Muscle layer of colon (tissue), 2 donors: ENCODE data around the gene CLIC5.

Source experiments
- H3K27ac ChIP-seq: one replicate; pipeline ENCODE4 v1.7.0; 2013; ENCODE audit warnings: low read depth, mild to moderate bottlenecking, low read length, moderate library complexity
- H3K27me3 ChIP-seq, 2 donors: one replicate each; pipeline ENCODE4 v1.7.0; 2013; ENCODE audit warnings: low read length in 2 of 2, mild to moderate bottlenecking in 2 of 2; ENCODE audit not compliant: insufficient read depth in 2 of 2, control insufficient read depth in 1 of 2
- H3K36me3 ChIP-seq: one replicate; pipeline ENCODE4 v1.7.0; 2013; ENCODE audit warnings: mild to moderate bottlenecking, low read length; ENCODE audit not compliant: insufficient read depth
- H3K4me1 ChIP-seq: one replicate; pipeline ENCODE4 v1.7.0; 2013; ENCODE audit warnings: mild to moderate bottlenecking, low read length; ENCODE audit not compliant: insufficient read depth
- H3K4me3 ChIP-seq, 2 donors: one replicate each; pipeline ENCODE4 v1.7.0; 2013; ENCODE audit warnings: low read length in 2 of 2, low read depth in 1 of 2, mild to moderate bottlenecking in 1 of 2, moderate library complexity in 1 of 2
- H3K9ac ChIP-seq: one replicate; pipeline ENCODE4 v1.7.0; 2013; ENCODE audit warnings: low read length
- H3K9me3 ChIP-seq: one replicate; pipeline ENCODE4 v1.7.0; 2013; ENCODE audit warnings: mild to moderate bottlenecking, low read length
- donor health status: abdominal sarcoma.
- donor health status: Adenocarcinoma of cecum.

Gene CLIC5

DNA sequence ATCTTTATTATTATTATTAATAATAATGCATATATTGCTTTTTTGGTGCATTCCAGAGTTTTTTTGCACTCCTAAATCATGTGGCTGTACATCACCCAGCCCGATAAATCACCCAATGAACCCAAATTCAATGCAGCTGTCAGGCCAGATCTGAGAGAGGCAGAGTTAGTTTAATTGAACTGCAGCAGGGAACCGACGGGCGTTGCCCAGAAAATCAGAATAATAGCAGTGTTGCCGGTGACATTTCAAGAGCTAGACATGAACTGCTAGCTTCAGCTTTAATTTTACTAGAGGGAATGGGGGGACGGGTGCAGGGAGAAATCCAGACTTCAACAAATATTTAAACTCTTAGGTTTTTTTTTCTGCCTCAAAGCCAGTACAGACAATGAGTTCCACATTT lies 135.0 kb downstream of the CLIC5 start:
- H3K27ac ChIP-seq = no peak overlapping the region

DNA sequence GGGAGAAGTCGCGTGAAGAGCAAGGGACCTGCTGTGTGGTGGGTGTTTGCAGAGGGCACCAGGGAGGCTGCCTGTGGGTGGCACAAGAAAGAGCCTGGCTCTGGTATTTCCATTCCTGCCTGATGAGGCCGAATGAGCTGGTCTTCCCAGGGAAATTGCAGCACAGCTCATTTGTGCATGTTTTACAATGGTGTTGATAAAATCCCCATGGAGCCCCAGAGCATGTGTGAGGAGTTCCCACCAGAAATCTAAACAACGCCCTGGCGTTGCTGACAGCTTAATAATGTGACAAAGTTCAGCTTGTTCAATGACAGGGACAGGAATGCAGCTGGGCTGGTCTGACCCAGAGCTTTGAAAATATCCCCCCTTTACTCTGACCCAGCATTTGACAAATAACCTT lies 135.5 kb downstream of the CLIC5 start:
- Histone ChIP-seq H3K27ac (no peak overlapping the region), H3K4me3 (no peak overlapping the region), H3K9me3 (no peaks in the 10 kb centered on the region)

More for the DNA sequence above, 135.0 kb downstream of the CLIC5 start:
- Histone ChIP-seq H3K9ac (no peak overlapping the region), H3K4me3 (no peak overlapping the region), H3K36me3 (no peaks in the 10 kb centered on the region), H3K9me3 (no peaks in the 10 kb centered on the region), H3K4me1 (no peaks in the 10 kb centered on the region), H3K27me3 (no peaks in the 10 kb centered on the region)

DNA sequence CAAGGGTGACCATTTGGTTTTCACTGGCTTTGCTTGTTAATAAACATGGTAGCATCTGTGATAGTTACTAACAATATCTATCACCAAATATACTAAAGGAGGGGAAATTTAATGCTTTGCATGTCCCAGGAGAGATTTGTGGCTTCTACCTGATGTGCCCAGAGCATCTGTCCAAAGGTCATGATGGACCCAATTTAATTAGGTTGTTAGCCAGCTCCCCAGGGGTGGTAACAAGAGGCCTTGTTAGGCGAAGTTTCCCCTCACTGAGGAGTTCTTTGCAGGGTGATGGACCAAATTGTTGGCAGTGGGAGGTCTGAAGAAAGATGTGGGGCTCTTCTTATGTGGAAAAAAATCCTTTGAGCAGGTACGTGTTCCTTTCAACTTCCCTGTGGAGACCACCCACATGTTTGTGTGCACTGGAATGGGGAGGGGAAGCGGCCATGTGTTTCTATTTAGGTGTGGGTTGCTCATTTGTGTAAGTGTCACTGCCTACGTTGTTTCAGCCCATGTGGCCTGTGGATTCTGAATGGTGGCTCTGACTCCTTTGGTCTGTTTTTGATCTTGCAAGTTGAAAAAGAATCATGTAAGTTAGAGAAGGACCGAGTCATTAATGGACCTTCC lies 137.6 kb downstream of the CLIC5 start:
- Histone ChIP-seq H3K9ac (no peak overlapping the region), H3K4me3 (no peak overlapping the region), H3K4me1 (no peaks in the 10 kb centered on the region), H3K27me3 (no peaks in the 10 kb centered on the region), H3K36me3 (no peaks in the 10 kb centered on the region), H3K27ac (no peak overlapping the region), H3K9me3 (no peaks in the 10 kb centered on the region)

More for the DNA sequence above, 135.5 kb downstream of the CLIC5 start:
- H3K9ac ChIP-seq = no peak overlapping the region
- H3K27me3 ChIP-seq = no peaks in the 10 kb centered on the region
- H3K4me1 ChIP-seq = no peaks in the 10 kb centered on the region
- H3K36me3 ChIP-seq = no peaks in the 10 kb centered on the region

GRCh38 chr6:45872827-45873365 lies 142.8 kb downstream of the CLIC5 start:
- Histone ChIP-seq H3K27ac (no peak overlapping the region), H3K27me3 (no peaks in the 10 kb centered on the region), H3K9ac (no peak overlapping the region), H3K4me1 (no peaks in the 10 kb centered on the region), H3K9me3 (no peaks in the 10 kb centered on the region), H3K36me3 (no peaks in the 10 kb centered on the region), H3K4me3 (no peak overlapping the region)

DNA sequence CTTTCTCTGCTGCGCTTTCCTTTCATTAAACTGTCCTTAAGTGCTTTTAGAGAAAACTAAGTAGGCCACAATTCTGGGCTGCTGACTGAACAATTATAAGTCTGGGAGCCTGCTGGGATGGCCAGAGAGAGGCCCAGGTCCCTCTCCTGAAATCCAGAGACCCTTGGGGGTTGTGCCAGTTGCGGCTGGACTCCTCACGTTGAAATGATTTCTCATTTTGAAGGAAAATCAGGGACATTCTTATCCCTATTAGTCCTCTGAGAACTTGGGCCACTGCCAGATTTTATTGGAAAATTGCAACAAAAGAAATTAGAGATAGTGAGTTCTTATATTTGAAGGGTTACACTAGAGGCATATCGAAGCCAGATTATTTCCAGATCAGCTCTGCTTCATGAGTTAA lies 145.1 kb downstream of the CLIC5 start:
- Histone ChIP-seq H3K27ac (no peak overlapping the region), H3K4me1 (no peaks in the 10 kb centered on the region)

DNA sequence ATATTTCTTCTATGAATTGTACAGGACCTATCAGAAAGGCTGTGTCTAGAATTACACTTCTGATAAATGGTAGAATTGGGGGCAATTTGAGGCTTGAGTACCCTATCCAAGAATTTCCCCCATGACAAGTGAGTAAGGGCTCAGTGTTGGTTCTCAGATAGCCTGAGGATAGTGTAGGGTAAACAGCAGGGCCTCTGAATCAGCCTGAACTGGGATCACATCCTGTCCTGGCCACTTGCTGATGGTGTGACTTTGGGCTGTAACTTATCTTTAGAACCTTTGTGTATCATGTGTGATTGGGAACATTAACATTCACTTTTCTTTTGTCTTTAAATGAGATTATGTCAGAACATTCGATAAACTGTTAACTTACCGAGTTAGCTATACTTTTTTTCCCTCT lies 151.0 kb downstream of the CLIC5 start:
- no peak overlapping the region for H3K4me3 ChIP-seq
- no peaks in the 10 kb centered on the region for H3K4me1 ChIP-seq
- H3K9me3 ChIP-seq = no peaks in the 10 kb centered on the region
- no peaks in the 10 kb centered on the region for H3K36me3 ChIP-seq
- no peaks in the 10 kb centered on the region for H3K27me3 ChIP-seq
- no peak overlapping the region for H3K27ac ChIP-seq
- H3K9ac ChIP-seq = no peak overlapping the region

More for the DNA sequence above, 145.1 kb downstream of the CLIC5 start:
- Histone ChIP-seq H3K9ac (no peak overlapping the region), H3K36me3 (no peaks in the 10 kb centered on the region), H3K27me3 (no peaks in the 10 kb centered on the region), H3K4me3 (no peak overlapping the region), H3K9me3 (no peaks in the 10 kb centered on the region)

- H3K9me3 ChIP-seq = no peaks in the 10 kb centered on the region
- no peak overlapping the region for H3K27ac ChIP-seq
- no peaks in the 10 kb centered on the region for H3K27me3 ChIP-seq
- no peak overlapping the region for H3K4me3 ChIP-seq
- H3K4me1 ChIP-seq = no peaks in the 10 kb centered on the region
- H3K9ac ChIP-seq = no peak overlapping the region
- H3K36me3 ChIP-seq = no peaks in the 10 kb centered on the region
These were observed 157.0 kb downstream of the CLIC5 start for GRCh38 chr6:45858691-45859090.

DNA sequence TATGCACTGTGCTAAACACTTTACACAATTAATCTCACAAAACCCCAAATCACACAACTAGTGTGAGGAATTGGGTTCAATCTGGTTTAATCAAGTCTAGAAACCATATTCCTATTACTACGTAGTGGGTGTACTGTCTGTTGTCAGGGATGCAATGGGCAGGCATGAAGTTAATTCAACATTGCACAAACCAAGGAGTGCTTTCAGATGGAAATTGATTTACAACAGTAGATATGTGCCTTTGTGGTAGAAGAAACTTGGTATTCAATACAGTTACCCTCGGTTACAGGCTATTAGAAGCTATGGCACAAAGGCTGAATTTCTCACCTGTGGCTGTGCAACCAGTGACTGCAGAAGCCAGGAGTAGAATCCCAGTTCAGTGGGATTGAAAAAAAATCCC lies 157.8 kb downstream of the CLIC5 start:
- Histone ChIP-seq H3K9ac (no peak overlapping the region), H3K36me3 (no peaks in the 10 kb centered on the region), H3K4me3 (no peak overlapping the region), H3K4me1 (no peaks in the 10 kb centered on the region), H3K27ac (no peak overlapping the region), H3K27me3 (no peaks in the 10 kb centered on the region), H3K9me3 (no peaks in the 10 kb centered on the region)

- no peak overlapping the region for H3K27ac ChIP-seq
- no peak overlapping the region for H3K9ac ChIP-seq
- H3K36me3 ChIP-seq = no peaks in the 10 kb centered on the region
These were observed 159.8 kb downstream of the CLIC5 start for GRCh38 chr6:45855642-45856394.

GRCh38 chr6:45854149-45854742 lies 161.4 kb downstream of the CLIC5 start:
- Histone ChIP-seq H3K27ac (no peak overlapping the region), H3K9me3 (no peaks in the 10 kb centered on the region), H3K4me1 (no peaks in the 10 kb centered on the region), H3K27me3 (no peaks in the 10 kb centered on the region), H3K9ac (no peak overlapping the region), H3K4me3 (no peak overlapping the region), H3K36me3 (no peaks in the 10 kb centered on the region)

More at GRCh38 chr6:45855642-45856394, 159.8 kb downstream of the CLIC5 start:
- Histone ChIP-seq H3K27me3 (no peaks in the 10 kb centered on the region), H3K4me1 (no peaks in the 10 kb centered on the region), H3K4me3 (no peak overlapping the region), H3K9me3 (no peaks in the 10 kb centered on the region)

DNA sequence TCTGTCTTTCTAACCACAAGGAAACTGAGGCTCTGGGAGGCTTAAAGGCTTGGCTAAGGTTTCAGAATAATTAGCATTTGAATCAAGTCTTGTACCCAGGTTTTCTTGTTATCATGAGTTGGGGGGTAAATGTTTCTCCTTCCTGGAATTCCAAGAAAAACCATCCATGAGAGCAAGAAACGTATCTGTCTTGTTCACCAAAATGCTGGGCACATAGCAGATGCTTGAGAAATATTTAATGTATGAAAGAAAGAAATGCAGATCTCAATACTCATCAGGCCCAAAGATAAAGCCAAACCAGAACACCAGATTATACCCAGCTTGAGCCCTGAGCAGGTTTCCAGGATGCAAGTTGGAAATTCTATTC lies 164.6 kb downstream of the CLIC5 start:
- Histone ChIP-seq H3K27ac (no peak overlapping the region), H3K9ac (no peak overlapping the region), H3K4me3 (no peak overlapping the region), H3K27me3 (no peaks in the 10 kb centered on the region), H3K36me3 (no peaks in the 10 kb centered on the region), H3K4me1 (no peaks in the 10 kb centered on the region), H3K9me3 (no peaks in the 10 kb centered on the region)
